Osteoblast (primary cell): ENCODE results near the gene JMJD1C. TPM values are rescaled to one million over a fixed set of nuclear protein-coding genes. Genes with fewer than 3 reads are reported as not detected.

Source experiments
- DNase-seq: peaks from one replicate; pipeline ENCODE4 v3.0.0; 2011; ENCODE audit warnings: low spot score, mixed read lengths; ENCODE audit not compliant: insufficient read length; ENCODE audit errors: missing footprints
- H2AFZ ChIP-seq: 2 replicates; pipeline ENCODE4 v1.6.0; 2011; ENCODE audit warnings: mild to moderate bottlenecking, low read length
- H3K27ac ChIP-seq: 2 replicates; pipeline ENCODE4 v1.5.1; 2011; ENCODE audit warnings: mild to moderate bottlenecking, low read depth, low read length, moderate library complexity
- H3K27me3 ChIP-seq: 2 replicates; pipeline ENCODE4 v1.6.0; 2012; ENCODE audit warnings: mild to moderate bottlenecking, control low read depth, inconsistent platforms, low read length, moderate library complexity; ENCODE audit not compliant: insufficient read depth
- H3K36me3 ChIP-seq: 2 replicates; pipeline ENCODE4 v1.5.1; 2011; ENCODE audit warnings: mild to moderate bottlenecking, low read length, control low read depth, moderate library complexity; ENCODE audit not compliant: insufficient read depth
- H3K4me1 ChIP-seq: 2 replicates; pipeline ENCODE4 v1.5.1; 2011; ENCODE audit warnings: mild to moderate bottlenecking, low read length, control low read depth, moderate library complexity; ENCODE audit not compliant: insufficient read depth
- H3K4me2 ChIP-seq: 2 replicates; pipeline ENCODE4 v1.6.0; 2011; ENCODE audit warnings: mild to moderate bottlenecking, low read length; ENCODE audit not compliant: insufficient read depth
- H3K4me3 ChIP-seq: fragments of 200-600 bp; sonication (generic); 3 replicates; pipeline ENCODE4 v1.5.1; 2012; ENCODE audit warnings: mild to moderate bottlenecking, low read length, inconsistent platforms; ENCODE audit not compliant: insufficient read depth
- H3K79me2 ChIP-seq: 2 replicates; pipeline ENCODE4 v1.6.0; 2012; ENCODE audit warnings: mild to moderate bottlenecking, low read length, control low read depth, inconsistent platforms; ENCODE audit not compliant: insufficient read depth
- H3K9me3 ChIP-seq: 2 replicates; pipeline ENCODE4 v1.5.1; 2011; ENCODE audit warnings: low read depth, low read length, control low read depth
- H4K20me1 ChIP-seq: 2 replicates; pipeline ENCODE4 v1.6.0; 2012; ENCODE audit warnings: mild to moderate bottlenecking, low read length, control low read depth; ENCODE audit not compliant: insufficient read depth
- total RNA-seq: library from RNA; depleted of rRNA; stranded (reverse); fragments of >200 nt; gene quantifications from 2 replicates; pipeline ENCODE4 v1.2.3, GENCODE V29; 2012
- TF ChIP-seq, protein P1 (sequence below): IDR thresholded peaks from 2 replicates; pipeline ENCODE4 v1.5.1; 2011; ENCODE audit warnings: mild to moderate bottlenecking, low read depth, low read length, moderate library complexity; ENCODE audit errors: extremely low read depth

The JMJD1C gene
- total RNA-seq, 1 donor = 92.6 TPM

DNA sequence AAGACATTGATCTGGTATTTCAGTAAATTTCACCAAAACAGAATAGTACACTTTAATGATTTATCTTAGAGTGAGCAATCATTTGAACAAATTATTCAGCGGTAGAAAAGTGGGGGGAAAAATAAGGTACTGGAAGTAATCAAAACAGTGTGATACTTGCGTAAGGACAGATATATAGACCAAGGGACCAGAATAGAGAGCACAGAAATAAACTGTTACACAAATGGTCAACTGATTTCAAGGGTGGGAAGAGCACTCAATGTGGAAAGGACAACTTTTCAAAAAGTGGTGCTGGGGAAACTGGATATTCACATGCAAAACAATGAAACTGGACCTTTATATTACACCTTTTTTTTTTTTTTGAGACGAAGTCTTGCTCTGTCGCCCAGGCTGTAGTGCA lies 212.7 kb downstream of the JMJD1C start:
- no peaks in the 10 kb centered on the region for H3K9me3 ChIP-seq
- H4K20me1 ChIP-seq = peaks cover 37% of the 10 kb centered on the region
- no peaks in the 10 kb centered on the region for H3K27me3 ChIP-seq
- H3K27ac ChIP-seq = no peak overlapping the region
- no peak overlapping the region for H3K4me2 ChIP-seq
- H2AFZ ChIP-seq = no peak overlapping the region
- no peak for DNase-seq
- H3K4me3 ChIP-seq = no peak overlapping the region
- no peaks in the 10 kb centered on the region for H3K36me3 ChIP-seq
- peaks cover 96% of the 10 kb centered on the region for H3K79me2 ChIP-seq
- peaks cover 8% of the 10 kb centered on the region for H3K4me1 ChIP-seq
- TF ChIP-seq, protein P1, sequence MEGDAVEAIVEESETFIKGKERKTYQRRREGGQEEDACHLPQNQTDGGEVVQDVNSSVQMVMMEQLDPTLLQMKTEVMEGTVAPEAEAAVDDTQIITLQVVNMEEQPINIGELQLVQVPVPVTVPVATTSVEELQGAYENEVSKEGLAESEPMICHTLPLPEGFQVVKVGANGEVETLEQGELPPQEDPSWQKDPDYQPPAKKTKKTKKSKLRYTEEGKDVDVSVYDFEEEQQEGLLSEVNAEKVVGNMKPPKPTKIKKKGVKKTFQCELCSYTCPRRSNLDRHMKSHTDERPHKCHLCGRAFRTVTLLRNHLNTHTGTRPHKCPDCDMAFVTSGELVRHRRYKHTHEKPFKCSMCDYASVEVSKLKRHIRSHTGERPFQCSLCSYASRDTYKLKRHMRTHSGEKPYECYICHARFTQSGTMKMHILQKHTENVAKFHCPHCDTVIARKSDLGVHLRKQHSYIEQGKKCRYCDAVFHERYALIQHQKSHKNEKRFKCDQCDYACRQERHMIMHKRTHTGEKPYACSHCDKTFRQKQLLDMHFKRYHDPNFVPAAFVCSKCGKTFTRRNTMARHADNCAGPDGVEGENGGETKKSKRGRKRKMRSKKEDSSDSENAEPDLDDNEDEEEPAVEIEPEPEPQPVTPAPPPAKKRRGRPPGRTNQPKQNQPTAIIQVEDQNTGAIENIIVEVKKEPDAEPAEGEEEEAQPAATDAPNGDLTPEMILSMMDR = no peak

DNA sequence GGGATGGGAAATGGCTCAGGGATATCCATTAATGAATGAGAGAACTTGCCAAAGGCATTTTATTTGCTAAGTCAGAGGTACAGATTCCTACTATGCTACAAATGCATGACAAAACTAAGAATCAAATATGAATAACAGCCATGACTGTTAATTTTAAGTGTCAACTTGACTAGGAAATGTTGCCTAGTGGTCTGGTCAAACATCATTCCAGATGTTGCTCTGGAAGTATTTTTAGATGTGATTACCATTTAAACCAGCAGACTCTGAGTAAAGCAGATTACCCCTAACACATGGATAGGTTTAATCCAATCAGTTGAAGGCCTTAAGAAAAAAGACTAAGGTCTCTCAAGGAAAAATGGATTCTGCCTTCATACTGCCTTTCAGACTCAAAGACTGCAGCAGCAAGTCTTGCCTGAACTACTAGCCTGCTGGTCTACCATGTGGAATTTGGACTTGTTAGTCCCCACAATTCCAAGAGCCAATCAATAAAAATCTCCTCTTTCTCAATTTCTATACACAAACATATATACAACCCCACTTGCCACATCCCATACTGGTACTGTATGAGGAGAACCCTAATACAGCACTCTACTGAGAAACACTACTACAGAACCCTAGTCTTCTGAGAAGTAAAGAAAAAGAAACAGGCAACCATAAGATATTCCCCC lies 213.5 kb downstream of the JMJD1C start:
- Histone ChIP-seq H3K36me3 (no peaks in the 10 kb centered on the region), H3K9me3 (no peaks in the 10 kb centered on the region), H4K20me1 (peaks cover 41% of the 10 kb centered on the region), H3K27me3 (no peaks in the 10 kb centered on the region), H3K27ac (no peak overlapping the region), H2AFZ (no peak overlapping the region), H3K79me2 (peaks cover 96% of the 10 kb centered on the region), H3K4me2 (no peak overlapping the region), H3K4me3 (no peak overlapping the region), H3K4me1 (peaks cover 15% of the 10 kb centered on the region)
- DNase-seq = no peak
- TF ChIP-seq, protein P1 = no peak

DNA sequence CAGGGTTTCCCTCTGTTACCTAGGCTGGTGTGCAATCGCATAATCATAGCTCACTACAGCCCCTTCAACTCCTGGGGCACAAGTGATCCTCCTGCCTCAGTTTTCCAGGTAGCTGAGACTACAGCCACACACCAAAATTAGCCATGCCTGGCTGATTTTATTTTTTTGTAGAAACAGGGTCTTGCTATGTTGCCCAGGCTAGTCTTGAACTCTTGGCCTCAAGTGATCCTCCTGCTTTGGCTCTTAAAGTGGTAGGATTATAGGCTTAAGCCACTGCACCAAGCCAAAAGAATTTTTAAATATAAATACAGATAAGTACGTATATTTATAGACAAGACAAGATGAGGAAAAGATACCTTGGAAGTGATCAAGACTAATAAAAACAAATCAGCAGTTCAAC lies 215.7 kb downstream of the JMJD1C start:
- H4K20me1 ChIP-seq = peaks cover 45% of the 10 kb centered on the region
- H3K79me2 ChIP-seq = peaks cover 98% of the 10 kb centered on the region
- no peak overlapping the region for H3K4me3 ChIP-seq

DNA sequence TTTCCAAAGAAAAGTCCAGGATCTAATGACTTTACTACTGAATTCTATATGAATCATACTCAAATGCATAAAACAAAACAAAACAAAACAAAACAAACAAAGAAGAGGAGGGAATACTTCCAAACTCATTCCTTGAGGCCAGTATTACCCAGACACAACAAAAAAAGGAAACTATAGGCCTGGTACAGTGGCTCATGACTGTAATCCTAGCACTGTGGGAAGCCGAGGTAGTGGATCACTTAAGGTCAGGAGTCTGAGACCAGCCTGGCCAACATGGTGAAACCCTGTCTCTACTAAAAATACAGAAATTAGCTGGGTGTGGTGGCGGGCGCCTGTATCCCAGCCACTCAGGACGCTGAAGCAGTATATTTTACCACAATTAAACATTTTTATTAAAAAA lies 218.0 kb downstream of the JMJD1C start:
- TF ChIP-seq, protein P1 = no peak
- no peak overlapping the region for H3K4me2 ChIP-seq
- H3K4me1 ChIP-seq = peaks cover 15% of the 10 kb centered on the region
- DNase-seq = no peak
- no peaks in the 10 kb centered on the region for H3K9me3 ChIP-seq
- H3K27ac ChIP-seq = peak overlapping the region; percentile 27
- no peak overlapping the region for H2AFZ ChIP-seq
- H4K20me1 ChIP-seq = peaks cover 55% of the 10 kb centered on the region
- H3K4me3 ChIP-seq = no peak overlapping the region
- H3K79me2 ChIP-seq = peaks cover 98% of the 10 kb centered on the region
- no peaks in the 10 kb centered on the region for H3K27me3 ChIP-seq
- H3K36me3 ChIP-seq = no peaks in the 10 kb centered on the region

More for the DNA sequence above, 215.7 kb downstream of the JMJD1C start:
- Histone ChIP-seq H3K4me2 (no peak overlapping the region), H3K4me1 (peaks cover 15% of the 10 kb centered on the region), H3K27ac (no peak overlapping the region), H3K9me3 (no peaks in the 10 kb centered on the region), H3K27me3 (no peaks in the 10 kb centered on the region), H3K36me3 (no peaks in the 10 kb centered on the region), H2AFZ (no peak overlapping the region)
- no peak for DNase-seq
- TF ChIP-seq, protein P1 = no peak
